ENCODE data around the gene NSD2.

The NSD2 gene

DNA sequence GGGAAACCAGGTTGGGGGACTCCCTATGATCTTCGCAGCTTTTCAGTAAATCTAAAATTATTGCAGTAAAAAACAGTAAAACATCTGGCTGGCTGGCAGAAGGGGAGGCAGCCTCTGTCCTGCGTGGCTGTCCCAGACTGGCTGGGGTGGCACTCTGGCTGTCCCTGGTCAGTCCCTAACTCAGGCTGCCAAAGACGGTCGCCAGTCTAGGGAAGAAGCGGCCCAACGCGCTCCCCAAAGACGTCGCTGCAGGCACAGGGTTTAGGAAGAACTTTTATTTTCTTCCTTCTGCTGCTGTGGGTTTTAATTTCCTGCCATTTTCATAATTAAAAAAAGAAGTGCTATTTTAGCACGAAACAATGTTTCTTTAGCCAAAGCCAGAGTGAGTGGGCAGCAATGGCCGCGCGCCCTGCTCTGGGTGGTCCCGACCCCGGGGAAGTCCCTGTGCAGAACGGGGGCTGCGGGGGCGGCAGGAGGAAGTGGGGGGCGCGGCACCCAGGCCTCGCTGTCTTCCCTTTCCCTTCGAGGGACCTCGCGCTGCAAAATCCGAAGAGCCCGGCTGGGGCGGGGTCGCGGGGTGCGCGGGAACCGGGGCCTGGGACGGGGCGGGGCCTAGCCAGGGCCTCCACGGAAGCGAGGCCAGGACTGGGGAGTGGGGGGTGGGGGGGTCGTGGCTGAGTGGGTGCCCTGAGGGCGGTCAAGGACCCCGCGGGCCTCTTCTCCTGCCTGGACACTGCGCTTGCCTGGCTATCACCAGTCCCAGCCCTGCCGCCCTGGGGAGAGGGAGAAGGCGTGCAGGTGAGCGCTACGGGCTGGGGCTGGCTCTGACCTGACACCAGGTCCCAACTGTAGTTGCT, 8.9 kb upstream of the NSD2 start:
- DNase-seq (ENCODE audit: low read depth in 1 of 2, low spot score in 1 of 2), result no peak
- TF ChIP-seq JUND (IDR thresholded peaks at IDR 0.05; ENCODE audit: low read depth), result no peak
- in situ Hi-C loops (cut with HindIII; ENCODE audit: low pct_unique_long_range_greater_than_20kb, low sequenced_read_pairs), result no loop called here

GRCh38 chr4:1862961-1863296, 8.3 kb upstream of the NSD2 start:
- DNase-seq (ENCODE audit: low read depth in 1 of 2, low spot score in 1 of 2), result no peak
- TF ChIP-seq JUND (IDR thresholded peaks at IDR 0.05; ENCODE audit: low read depth), result no peak
- in situ Hi-C loops (cut with HindIII; ENCODE audit: low pct_unique_long_range_greater_than_20kb, low sequenced_read_pairs), result no loop called here

DNA sequence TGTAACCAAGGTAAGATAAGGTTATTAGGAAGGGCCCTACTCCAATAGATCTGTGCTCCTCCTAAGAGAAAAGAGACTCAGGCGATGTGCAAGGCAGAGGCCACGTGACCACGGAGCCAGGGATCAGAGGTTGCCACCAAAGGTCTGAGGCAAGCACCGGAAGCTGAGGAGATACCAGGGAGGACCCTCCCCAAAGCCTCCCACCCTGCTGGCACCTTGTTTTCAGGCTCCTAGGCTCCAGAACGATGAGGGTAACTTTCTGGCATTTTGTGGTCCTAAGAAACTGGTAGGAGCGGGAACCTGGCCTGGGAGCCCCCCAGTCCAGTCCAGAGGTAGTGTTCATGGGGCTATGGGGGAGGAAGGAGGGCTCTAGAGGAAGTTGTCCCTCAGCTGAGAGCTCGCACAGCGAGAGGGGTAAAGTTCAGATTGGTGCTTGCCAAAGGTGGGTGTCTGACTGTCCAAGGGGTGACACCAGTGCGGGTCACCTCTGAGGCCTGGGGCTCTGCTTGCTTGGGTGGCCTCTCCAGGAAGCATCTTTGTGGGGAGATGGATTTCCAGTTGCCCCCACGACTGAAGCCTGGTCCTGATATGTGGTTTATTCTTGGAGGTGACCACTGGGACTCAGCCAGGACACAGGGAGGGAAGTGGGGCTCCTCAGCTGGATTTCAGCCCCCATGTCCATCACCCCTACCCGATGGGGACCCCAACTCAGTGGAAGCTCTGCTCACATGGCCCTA, 7.7 kb upstream of the NSD2 start:
- no peak for DNase-seq (ENCODE audit: low read depth in 1 of 2, low spot score in 1 of 2)
- no peak for TF ChIP-seq JUND (IDR thresholded peaks at IDR 0.05; ENCODE audit: low read depth)

DNA sequence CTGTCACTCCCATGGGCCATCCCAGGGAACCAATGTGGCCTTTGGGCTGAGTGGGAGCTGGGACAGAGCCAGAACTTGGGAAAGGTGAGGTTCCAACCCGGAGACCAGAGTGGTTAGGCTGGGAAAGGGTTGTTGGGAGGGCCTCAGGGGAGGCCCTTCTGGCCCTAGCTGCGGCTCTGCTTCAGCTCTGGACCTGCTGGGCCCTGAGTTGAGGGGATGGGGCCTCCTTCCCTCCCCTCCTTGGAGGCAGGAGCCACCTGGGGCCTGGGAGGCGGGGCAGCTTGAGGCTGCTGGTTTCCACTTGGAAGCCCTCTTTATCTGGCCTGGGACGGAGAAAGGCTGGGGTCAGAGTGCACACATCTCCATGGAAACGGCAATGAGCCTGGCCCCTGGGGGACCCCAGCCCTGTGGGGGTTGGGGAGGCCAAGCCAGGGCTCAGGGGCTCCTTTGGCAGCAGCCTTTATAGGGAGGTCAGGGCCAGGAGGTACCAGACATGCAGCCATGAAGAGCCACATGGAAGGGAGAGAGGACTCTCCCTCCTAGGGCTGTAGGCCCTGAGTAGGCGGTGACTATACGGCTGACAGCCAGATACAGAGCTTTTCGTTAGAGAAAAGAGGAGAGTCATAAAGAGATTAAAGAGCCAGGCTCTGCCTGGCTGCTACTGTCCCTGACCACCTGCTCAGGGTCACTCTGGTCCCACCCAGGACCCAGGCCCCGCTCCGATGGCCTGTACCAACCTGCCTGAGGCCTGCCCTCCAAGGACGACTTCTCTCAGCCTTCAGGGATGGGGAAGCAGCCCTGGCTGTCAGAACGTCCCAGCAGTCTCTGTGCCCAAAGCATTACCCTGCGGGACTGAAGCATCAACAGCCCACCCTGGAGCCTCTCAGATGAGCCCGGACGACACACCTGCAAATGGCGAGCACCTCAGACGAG, 6.9 kb upstream of the NSD2 start:
- in situ Hi-C loops (cut with HindIII; ENCODE audit: low pct_unique_long_range_greater_than_20kb, low sequenced_read_pairs), result no loop called here
- no peak for DNase-seq (ENCODE audit: low read depth in 1 of 2, low spot score in 1 of 2)
- no peak for TF ChIP-seq JUND (IDR thresholded peaks at IDR 0.05; ENCODE audit: low read depth)

More for the DNA sequence above, 7.7 kb upstream of the NSD2 start:
- in situ Hi-C loops (cut with HindIII; ENCODE audit: low pct_unique_long_range_greater_than_20kb, low sequenced_read_pairs), result no loop called here

DNA sequence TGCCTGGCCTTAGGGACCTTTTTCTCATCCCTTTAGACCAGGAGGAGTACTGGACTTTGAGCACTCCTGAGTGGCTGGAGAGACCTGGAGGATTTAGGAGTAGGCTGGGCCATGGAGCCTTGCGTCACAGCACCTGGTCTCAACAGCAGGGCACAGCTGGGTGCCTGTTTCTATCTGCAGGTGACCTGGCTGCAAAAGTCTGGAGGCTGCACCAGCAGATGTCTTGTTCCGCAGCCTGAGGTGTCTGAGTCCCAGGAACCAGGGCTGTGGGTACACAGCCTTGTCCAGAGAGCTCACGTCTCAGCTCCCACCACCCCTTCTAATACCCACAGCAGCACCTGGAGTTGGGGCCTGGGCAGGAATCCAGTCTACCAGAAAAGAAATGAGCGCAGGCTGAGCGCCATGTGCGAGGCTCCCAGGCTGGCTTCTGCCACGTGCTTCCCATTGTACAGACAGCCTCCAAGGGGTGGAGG, 5.0 kb upstream of the NSD2 start:
- TF ChIP-seq JUND (IDR thresholded peaks at IDR 0.05; ENCODE audit: low read depth), result no peak
- in situ Hi-C loops (cut with HindIII; ENCODE audit: low pct_unique_long_range_greater_than_20kb, low sequenced_read_pairs), result no loop called here
- DNase-seq (ENCODE audit: low read depth in 1 of 2, low spot score in 1 of 2), result no peak

DNA sequence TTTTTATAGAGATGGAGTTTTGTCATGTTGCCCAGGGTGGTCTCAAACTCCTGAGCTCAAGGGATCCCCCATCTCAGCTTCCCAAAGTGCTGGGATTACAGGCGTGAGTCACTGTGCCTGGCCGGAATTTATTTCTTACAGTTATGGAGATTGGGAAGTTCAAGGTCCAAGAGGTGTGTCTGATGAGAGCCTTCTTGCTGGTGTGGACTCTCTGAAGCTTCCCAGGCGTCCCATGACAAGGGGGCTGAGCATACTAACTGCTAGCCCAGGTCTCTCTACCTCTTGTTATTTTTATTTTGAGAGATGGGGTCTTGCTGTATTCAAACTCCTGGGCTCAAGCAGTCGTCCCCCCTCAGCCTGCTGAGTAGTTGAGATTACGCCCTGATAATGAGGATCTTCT, 2.9 kb upstream of the NSD2 start:
- in situ Hi-C loops (cut with HindIII; ENCODE audit: low pct_unique_long_range_greater_than_20kb, low sequenced_read_pairs), result no loop called here
- no peak for TF ChIP-seq JUND (IDR thresholded peaks at IDR 0.05; ENCODE audit: low read depth)
- DNase-seq (ENCODE audit: low read depth in 1 of 2, low spot score in 1 of 2), result no peak

GRCh38 chr4:1868912-1869311, 2.3 kb upstream of the NSD2 start:
- no peak for TF ChIP-seq JUND (IDR thresholded peaks at IDR 0.05; ENCODE audit: low read depth)
- in situ Hi-C loops (cut with HindIII; ENCODE audit: low pct_unique_long_range_greater_than_20kb, low sequenced_read_pairs), result no loop called here
- no peak for DNase-seq (ENCODE audit: low read depth in 1 of 2, low spot score in 1 of 2)

GRCh38 chr4:1869530-1870327, 1.5 kb upstream of the NSD2 start:
- no peak for TF ChIP-seq JUND (IDR thresholded peaks at IDR 0.05; ENCODE audit: low read depth)
- peak in 1 of 2 experiments; percentile 77 for DNase-seq (ENCODE audit: low read depth in 1 of 2, low spot score in 1 of 2)
- in situ Hi-C loops (cut with HindIII; ENCODE audit: low pct_unique_long_range_greater_than_20kb, low sequenced_read_pairs), result no loop called here

DNA sequence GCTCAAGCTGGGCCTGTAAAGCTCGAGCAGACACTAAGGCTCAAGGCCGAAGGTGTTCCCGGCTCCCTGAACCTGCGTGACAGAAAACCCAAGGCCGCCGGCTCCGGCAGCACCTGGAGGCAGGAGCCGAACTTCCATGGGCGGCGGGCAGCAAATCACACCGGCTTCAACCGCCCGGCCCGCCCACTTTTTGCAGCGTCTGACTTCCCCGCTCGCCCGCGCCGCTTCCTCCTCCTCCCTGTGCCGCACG, 940 bp upstream of the NSD2 start:
- no peak for TF ChIP-seq JUND (IDR thresholded peaks at IDR 0.05; ENCODE audit: low read depth)
- peak; percentile 83 to 94 for DNase-seq (ENCODE audit: low read depth in 1 of 2, low spot score in 1 of 2)
- in situ Hi-C loops (cut with HindIII; ENCODE audit: low pct_unique_long_range_greater_than_20kb, low sequenced_read_pairs), result no loop called here

GRCh38 chr4:1871471-1872021, 353 bp downstream of the NSD2 start:
- no peak for TF ChIP-seq JUND (IDR thresholded peaks at IDR 0.05; ENCODE audit: low read depth)
- in situ Hi-C loops (cut with HindIII; ENCODE audit: low pct_unique_long_range_greater_than_20kb, low sequenced_read_pairs), result no loop called here
- peak; percentile 30 to 40 for DNase-seq (ENCODE audit: low read depth in 1 of 2, low spot score in 1 of 2)

- in situ Hi-C loops (cut with HindIII; ENCODE audit: low pct_unique_long_range_greater_than_20kb, low sequenced_read_pairs), result no loop called here
- no peak for TF ChIP-seq JUND (IDR thresholded peaks at IDR 0.05; ENCODE audit: low read depth)
- DNase-seq (ENCODE audit: low read depth in 1 of 2, low spot score in 1 of 2), result no peak
Measured at GRCh38 chr4:1872870-1873269, 1.7 kb downstream of the NSD2 start.

DNA sequence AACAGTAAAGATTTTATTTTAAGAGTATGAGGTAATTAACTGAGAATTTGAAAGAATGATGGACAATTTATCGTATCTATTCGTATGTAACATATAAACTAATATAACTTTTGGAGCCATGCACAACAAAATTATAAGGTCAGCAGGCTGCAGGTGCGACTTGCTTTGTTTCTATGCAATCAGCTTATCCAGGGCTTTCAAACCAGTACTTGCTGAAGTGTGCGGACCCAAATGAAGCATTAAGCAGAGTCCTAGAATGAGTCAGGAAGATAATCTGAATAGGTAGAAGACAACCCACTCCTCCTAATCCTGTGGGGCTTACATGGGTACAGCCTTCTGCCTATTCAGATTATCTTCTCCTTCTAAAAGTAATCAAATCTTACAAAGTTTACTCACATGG, 2.1 kb downstream of the NSD2 start:
- in situ Hi-C loops (cut with HindIII; ENCODE audit: low pct_unique_long_range_greater_than_20kb, low sequenced_read_pairs), result no loop called here
- DNase-seq (ENCODE audit: low read depth in 1 of 2, low spot score in 1 of 2), result no peak
- no peak for TF ChIP-seq JUND (IDR thresholded peaks at IDR 0.05; ENCODE audit: low read depth)
